Vagina (tissue), 2 donors: ENCODE results near the gene LLCFC1.

Experiments used
- CTCF ChIP-seq, 3 experiments: fragments of 450-650 bp in 2 of 3; fragments of 200-600 bp in 1 of 3; sonication (generic) in 1 of 3; IDR thresholded peaks; one replicate each; pipeline ENCODE4 v1.5.1; 2017 to 2019; ENCODE audit warnings: antibody characterized with exemption in 3 of 3, mild to moderate bottlenecking in 2 of 3, moderate library complexity in 2 of 3
- POLR2A ChIP-seq, 2 donors: fragments of 450-650 bp; IDR thresholded peaks; one replicate each; pipeline ENCODE4 v1.6.1; 2017; ENCODE audit warnings: antibody characterized with exemption in 2 of 2, mild to moderate bottlenecking in 2 of 2, moderate library complexity in 2 of 2
- POLR2AphosphoS5 ChIP-seq, 2 donors: sonication (generic); formaldehyde crosslinking; IDR thresholded peaks; one replicate each; pipeline ENCODE4 v1.9.0; 2017; ENCODE audit warnings: antibody characterized with exemption in 2 of 2, mild to moderate bottlenecking in 2 of 2, low read depth in 1 of 2; ENCODE audit not compliant: insufficient read depth in 1 of 2

- TF ChIP-seq CTCF (IDR thresholded peaks at IDR 0.05): no peak
- TF ChIP-seq POLR2A (IDR thresholded peaks at IDR 0.05): no peak
- TF ChIP-seq POLR2AphosphoS5 (IDR thresholded peaks at IDR 0.05; ENCODE audit: insufficient read depth in 1 of 2, low read depth in 1 of 2): no peak
Observed at GRCh38 chr7:142948603-142949002, 9.3 kb downstream of the LLCFC1 start.
